ENCODE measurements around the gene TOMM40L.

The TOMM40L gene

GRCh38 chr1:161197560-161198193, 28.2 kb upstream of the TOMM40L start:
- no peak for DNase-seq

GRCh38 chr1:161198194-161198896, 27.5 kb upstream of the TOMM40L start:
- DNase-seq: no peak

GRCh38 chr1:161198897-161199431, 26.9 kb upstream of the TOMM40L start, which contains the start of gene ADAMTS4:
TSS of gene ADAMTS4 (minus strand) at chr1:161199054. CDS start at chr1:161198627, 427 bp downstream.
- DNase-seq: no peak

GRCh38 chr1:161199506-161200139, 26.2 kb upstream of the TOMM40L start:
- no peak for DNase-seq

- DNase-seq: no peak
Observed at GRCh38 chr1:161200421-161200991, 25.4 kb upstream of the TOMM40L start.

GRCh38 chr1:161200992-161201835, 24.6 kb upstream of the TOMM40L start:
- no peak for DNase-seq

- DNase-seq: peak; percentile 95
Observed at GRCh38 chr1:161201836-161202712, 23.8 kb upstream of the TOMM40L start, which contains the start of gene NDUFS2. TSS of gene NDUFS2 (plus strand) at chr1:161202367. CDS start at chr1:161202386, 19 bp downstream.

- no peak for DNase-seq
Observed at GRCh38 chr1:161206411-161207140, 19.3 kb upstream of the TOMM40L start.

GRCh38 chr1:161207173-161207572, 18.7 kb upstream of the TOMM40L start:
- no peak for DNase-seq

GRCh38 chr1:161209790-161210409, 16.0 kb upstream of the TOMM40L start:
- peak; percentile 59 for DNase-seq

- DNase-seq: no peak
Observed at GRCh38 chr1:161214369-161214768, 11.5 kb upstream of the TOMM40L start.

GRCh38 chr1:161215076-161215475, 10.8 kb upstream of the TOMM40L start, which contains the start of gene FCER1G:
TSS of gene FCER1G (plus strand) at chr1:161215295. CDS start at chr1:161215322, 27 bp downstream.
- no peak for DNase-seq

GRCh38 chr1:161216945-161217712, 8.7 kb upstream of the TOMM40L start:
- DNase-seq: no peak

GRCh38 chr1:161217831-161218230, 8.0 kb upstream of the TOMM40L start:
- DNase-seq: no peak

- peak; percentile 43 for DNase-seq
Observed at GRCh38 chr1:161218301-161219077, 7.4 kb upstream of the TOMM40L start.

- no peak for DNase-seq
Observed at GRCh38 chr1:161219078-161219892, 6.6 kb upstream of the TOMM40L start.

GRCh38 chr1:161220002-161220401, 5.9 kb upstream of the TOMM40L start:
- no peak for DNase-seq
